ENCODE measurements around the gene CLCA4.
"Not testable (repeated sequence)": the region's sequence is repeated elsewhere in the genome, so short reads cannot be mapped to it uniquely, and the experiment has no call there.

Gene CLCA4

DNA sequence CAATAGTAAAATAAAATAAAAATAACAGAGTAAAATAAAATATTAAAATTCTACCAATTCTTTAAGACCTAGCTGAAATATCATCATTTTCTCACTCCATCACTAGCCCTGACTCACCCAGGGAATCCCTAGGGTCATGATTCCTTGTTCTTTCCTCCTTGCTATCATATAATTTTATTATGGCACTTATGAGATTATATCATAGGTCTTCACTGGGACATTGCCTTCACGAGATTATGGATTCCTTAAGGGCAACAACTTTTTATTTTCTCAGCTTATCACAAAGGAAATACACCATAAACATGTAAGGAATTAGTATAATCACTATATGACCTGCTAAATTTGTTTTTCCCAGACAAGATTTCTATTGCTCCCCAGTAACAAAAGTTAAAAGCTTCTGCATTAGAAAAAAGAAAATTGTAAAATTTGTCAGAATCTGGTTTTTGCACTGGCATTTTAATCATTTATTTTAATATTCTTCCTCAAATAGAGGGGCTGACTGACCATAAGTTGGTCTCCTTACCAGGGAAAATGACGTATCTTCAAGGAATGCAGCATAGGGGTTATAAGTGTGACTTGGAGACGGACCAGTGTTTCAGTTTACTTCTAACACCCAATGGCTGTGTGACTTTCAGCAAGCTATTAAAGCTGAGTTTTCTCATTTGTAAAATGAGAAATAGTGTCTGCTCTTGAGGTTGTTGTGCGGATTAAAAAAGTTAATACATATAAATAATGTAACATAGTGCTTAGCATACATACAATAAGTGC is 8.8 kb upstream of the CLCA4 start:
- DNase-seq = no peak

DNA sequence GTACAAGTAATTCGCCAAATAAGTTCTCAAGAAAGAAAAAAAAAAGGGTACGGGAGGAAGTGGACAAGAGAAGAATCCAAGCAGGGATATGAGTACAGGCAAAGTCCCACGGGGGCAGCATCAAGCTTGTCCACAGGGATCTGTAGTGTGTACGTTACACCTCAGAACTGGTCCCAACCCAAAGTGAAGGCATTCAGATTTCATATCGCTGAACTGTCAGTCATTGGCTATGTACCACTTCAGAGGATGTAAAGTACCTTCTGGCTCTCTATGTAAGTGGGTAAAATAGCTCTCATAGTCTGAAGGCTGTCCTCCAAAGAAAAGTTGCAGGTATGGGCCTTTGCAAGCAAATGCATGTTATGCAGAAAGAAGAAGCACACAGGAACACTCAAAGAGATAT is 8.1 kb upstream of the CLCA4 start:
- DNase-seq = no peak

DNA sequence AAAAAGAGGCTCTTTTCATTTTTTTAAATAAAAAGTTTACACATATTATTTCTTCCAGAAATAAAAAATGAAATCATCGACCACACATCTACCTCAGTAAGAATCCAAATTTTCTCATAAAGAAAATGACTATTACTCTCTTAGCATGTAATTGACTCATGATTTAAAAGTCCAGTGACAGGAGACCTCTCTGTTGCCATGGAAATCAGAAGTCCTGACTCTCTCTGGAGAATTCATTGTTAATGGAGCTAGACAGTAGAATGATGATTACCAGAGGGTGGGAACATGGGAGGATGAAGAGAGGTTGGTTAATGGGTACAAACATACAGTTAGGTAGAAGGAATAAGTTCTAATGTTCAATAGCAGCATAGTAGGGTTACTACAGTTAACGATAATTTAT is 5.0 kb upstream of the CLCA4 start:
- no peak for DNase-seq

DNA sequence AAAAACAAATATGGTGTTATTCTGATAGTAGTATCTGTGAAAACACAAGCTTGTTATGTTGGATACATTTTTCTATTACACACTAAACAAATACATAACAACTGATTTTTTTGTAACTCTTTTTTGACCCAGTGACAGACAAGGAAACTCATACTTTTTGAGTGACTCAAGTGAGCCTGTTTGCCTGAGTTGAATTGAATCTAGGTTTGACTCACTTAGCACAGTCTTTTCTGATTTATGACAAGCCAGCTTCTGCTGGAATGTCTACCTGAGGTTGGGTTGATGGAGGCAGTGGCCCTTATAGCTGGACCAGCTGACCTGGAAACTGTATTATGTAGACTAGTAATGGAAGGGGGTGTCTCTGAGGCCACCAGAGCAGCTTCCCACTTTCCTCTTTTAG is 4.2 kb upstream of the CLCA4 start:
- DNase-seq = no peak

DNA sequence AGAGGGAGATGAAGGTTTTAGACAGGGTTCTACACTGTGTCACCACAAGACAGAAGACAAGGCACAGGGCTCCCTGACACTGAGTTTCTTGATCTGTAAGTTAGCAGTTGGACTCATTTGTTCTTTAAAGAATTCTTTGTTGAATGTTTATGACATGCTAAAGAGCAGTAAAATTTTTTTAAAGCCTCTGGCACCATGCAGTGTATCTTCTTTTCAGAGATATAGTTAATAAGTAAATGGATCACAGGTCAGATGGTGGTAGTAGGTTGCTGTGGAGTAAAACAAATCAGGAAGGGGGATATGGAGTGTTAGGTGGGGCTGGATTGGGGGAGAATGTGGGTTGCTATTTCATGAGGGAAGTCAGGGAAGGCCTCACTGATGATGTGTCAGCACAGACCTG is 2.0 kb downstream of the CLCA4 start:
- no peak for DNase-seq

DNA sequence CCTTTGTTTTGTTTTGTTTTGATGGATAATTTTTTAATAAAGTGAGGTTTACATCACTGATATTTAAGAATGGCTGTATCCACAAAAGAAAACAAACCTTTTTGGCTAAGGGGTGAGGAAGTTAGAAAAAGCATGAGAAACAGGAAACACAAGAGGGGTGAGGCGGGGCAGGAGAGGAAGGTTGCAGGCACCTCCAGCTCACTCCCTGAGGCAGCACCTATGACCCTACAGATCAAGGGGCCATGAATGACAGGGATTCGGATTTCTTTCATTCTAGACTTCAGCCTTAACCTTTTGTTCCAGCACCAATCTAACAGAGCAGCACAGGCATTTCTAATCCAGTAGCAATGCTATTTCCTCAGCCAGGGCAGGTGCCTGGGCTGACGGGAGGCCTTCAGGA is 4.4 kb downstream of the CLCA4 start:
- DNase-seq = no peak

DNA sequence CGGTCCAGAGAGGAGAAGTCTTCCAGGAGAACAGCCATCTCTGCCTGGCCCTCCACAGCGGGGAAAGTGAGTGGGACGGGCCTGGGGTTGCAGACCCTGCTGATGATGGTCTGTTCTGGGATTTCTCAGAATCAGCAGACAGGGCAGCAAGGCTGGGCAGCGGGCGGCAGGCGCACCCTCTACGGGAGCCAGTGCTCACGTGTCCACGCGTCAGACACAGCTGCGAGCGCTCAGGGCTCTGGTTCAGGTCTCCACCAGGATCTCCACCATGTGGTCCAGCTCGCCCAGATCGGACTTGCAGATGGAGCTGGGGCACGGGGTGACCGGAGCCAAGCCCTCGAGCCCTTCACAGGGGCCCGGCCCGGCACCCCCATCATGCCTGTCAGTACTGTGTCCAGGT is 5.5 kb downstream of the CLCA4 start:
- no peak for DNase-seq

DNA sequence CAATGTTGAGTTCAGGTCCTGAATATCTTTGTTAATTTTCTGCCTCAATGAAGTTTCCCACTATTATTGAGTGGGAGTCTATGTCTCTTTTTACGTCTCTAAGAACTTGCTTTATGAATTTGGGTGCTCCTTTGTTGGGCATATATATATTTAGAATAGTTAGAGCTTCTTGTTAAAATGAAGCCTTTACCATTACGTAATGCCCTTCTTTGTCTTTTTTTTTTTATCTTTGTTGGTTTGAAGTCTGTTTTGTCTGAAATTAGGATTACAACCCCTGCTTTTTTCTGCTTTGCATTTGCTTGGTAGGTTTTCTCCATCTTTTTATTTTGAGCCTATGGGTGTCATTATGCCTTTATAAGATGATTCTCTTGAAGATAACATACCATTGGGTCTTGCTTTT is 10.9 kb downstream of the CLCA4 start:
- DNase-seq = no peak

DNA sequence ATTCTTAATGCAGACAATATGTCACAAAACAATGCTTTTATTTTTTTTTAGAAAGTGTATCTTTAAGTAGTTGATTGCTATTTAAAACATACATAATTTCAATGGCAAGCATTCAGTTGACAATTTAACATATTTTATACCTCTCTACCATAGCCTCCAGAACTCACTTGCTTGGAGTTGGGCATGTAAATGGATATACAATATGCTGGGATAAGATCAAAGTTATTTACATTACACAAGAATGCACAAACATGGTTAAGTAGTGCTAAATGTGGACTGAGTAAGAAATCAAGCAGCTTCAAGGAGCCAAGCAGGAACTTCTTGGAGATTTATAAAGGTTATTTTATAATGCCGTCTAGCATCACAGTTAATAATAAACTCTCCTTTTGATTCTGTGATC is 17.0 kb downstream of the CLCA4 start:
- DNase-seq = no peak

DNA sequence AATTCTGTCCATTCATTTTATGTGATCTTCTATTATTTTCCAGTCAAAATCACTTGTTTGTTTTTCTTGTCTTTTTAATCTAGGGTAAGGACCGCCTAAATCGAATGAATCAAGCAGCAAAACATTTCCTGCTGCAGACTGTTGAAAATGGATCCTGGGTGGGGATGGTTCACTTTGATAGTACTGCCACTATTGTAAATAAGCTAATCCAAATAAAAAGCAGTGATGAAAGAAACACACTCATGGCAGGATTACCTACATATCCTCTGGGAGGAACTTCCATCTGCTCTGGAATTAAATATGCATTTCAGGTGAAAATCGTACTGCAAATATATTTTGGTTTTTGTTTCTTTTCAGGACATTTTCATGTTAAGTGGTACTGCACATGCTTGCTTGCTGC is 20.5 kb downstream of the CLCA4 start:
- DNase-seq = no peak

DNA sequence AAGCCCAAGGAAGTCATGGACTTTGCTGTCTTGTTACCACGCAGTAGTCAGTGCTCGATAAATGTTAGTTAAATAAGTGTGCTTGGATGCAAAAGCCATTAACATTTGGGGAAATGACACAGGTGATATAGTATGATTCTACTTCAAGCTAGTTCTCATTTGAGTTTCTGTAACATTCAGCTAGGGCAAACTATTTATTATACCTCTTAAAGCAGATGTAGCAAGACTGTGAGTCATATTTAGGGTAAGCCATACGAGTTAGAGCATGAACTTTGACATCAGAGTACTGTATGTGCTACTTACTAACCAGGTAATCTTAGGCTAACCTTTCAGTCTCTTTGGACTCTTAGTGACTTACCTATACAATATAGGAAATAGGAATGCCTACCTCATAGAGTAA is 21.0 kb downstream of the CLCA4 start:
- no peak for DNase-seq

DNA sequence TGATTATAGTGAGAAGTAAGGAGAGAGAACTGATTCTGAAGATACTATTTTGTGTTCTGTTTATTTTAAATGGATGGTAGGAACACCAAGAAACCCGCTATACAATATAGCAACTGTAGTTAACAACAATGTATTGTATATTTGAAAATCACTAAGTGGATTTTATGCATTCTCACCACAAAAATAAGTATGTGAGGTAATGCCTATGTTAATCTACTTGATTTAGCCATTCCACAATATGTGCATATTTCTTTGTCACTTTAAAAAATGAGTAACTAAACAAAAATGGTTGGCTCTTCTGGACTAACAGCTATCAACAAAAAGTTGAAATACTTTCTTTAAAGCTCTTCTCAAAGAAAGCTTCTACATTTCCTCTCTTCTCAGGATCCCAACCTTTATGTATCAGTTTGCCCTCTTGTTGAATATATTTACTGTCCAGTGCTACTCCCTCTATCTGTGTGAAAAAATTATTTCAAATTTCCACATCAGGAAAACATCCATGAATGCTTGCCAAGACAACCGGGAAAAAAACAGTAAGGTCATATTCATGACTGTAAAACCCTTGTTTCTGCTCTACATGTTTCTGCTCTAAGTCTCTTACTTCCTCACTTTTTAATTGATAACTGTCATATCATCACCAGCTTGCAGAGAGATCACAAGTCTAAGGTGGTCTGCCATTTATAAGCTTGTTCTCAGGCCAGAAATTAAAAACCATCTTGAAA is 27.0 kb downstream of the CLCA4 start:
- no peak for DNase-seq

DNA sequence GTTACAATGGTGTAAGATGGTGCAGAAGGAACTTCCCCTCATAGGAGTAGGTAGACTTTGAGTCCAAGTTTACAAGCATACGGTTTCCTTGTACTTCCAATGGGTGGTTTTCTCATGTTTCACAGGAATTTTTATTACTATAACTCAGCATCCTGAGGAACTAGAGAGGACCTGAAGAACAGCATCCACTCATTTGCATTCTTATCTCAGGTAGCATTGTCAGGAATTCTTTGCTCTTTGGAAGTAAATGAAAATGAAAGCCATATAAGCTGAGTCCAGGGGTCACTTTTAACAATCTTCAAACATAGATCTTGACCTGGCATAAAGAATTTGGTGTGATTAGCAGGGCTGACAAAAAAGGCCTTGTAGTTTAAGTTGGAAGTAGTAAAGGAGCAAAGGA is 34.4 kb downstream of the CLCA4 start:
- DNase-seq = no peak

DNA sequence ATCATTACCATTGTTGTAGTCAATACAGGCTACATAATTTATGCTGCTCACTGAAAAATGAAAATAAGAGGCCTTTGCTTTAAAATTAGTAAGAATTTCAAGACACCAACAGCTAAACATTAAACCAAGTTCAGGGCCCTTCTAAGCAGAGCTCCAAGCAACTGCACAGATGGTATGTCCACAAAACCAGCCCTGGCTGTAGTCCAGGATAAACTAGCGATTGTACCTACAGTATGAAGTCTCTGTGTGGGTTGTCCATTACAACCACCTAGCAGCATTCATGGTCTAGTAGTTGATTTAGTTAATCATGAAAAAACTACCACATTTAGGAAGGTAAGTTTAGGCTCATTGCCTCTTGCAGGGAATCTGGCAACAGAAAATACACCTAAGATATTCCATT is 35.3 kb downstream of the CLCA4 start:
- DNase-seq = no peak

DNA sequence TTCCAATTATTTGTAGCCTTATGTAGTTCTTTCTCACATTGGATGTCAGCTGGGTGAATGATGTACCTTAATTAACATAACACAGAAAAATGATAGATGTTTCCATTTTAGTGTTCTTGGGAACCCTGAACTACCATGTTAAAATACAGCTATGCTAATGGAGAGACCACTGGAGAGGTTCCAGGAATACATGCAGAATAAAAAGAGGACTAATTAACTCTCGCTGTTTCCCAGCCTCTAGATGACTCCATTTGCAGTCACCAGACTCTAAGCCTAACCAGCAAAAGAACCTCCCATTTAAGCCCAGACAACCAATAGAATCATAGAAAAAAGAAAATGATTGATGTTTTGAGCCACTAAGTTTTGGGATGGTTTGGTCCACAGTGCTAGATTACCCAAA is 36.2 kb downstream of the CLCA4 start:
- DNase-seq = no peak

DNA sequence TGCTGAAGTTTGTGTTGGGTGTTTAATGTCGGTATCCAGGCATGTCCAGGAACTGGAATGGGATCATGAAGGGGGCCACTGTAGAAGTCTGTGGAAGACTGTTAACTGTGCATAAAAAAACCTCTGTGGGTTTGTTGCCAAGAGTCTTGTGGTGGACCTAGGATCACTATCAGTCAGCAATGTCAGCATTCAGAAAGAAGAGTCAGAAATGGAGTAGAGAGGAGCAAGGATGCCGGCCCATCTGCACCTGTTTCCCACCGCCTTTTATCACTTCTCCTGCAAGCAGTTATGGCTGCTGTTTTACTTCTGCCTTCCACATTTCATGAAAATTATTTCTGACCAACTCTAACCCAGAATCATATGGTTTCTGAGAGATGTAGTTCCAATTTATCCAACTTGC is 36.7 kb downstream of the CLCA4 start:
- no peak for DNase-seq

DNA sequence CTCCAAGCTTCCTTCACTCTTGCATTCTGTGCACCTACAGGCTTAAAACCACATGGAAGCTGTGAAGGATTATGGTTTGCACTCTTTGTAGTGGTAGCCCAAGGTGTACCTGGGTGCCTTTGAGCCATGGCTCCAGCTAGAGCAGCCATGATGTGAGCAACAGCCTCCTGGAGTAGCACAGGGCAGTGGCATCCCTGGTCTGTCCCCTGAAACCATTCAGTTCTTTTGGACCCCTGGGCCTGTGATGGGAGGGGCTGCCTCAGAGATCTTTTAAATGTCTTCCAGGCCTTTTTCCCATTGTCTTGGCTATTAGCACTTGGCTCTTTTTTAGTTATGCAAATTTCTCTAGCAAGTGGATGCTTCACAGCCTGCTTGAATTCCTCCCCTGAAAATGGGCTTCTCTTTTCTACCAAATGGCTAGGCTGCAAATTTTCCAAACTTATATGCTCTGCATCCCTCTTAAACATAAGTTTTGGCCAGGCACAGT is 47.4 kb downstream of the CLCA4 start:
- no peak for DNase-seq

DNA sequence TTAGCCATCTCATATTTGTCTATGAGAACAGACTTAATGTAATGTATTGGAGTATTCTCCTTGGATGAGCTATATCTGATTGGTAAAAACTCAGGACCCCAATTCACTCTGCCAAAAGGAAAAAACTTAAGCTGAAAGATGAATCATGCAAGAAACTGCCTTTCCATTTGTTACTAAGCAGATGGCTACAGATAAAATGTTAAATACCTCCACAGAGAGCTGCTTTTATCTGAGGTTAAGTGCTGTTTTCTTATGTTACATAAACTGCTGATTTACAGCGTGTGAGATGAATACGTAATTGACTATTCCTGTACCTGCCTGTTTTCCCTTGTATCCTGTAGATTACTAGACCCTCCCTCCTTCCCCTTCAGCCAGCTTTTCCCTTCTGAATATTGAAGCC is 49.3 kb downstream of the CLCA4 start:
- no peak for DNase-seq

DNA sequence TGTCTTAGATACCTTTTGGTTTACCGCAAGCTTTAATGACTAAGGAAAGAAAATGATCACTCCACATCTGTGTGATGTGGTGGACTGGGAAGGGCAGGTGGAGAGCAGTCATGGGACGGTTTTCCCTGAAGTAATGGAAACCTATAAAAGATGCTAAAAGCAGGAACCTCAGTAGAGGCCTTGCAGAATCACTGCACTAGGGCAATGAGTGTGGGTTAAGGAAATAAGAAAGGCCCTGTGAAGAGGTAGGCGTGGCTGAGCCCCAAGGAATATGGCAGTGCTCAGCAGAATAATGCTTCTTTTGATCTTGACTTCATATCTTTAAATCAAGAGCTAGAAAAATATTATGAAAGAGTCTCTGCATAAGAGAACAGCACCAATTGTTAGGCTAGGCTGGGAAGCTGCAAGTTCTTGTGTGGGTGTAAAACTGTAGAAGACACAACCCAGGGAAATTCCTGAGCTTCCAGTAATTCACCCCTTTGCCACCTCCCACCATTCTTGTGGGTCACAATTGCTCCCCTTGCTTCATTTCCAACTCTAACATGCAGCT is 49.9 kb downstream of the CLCA4 start:
- DNase-seq = no peak

DNA sequence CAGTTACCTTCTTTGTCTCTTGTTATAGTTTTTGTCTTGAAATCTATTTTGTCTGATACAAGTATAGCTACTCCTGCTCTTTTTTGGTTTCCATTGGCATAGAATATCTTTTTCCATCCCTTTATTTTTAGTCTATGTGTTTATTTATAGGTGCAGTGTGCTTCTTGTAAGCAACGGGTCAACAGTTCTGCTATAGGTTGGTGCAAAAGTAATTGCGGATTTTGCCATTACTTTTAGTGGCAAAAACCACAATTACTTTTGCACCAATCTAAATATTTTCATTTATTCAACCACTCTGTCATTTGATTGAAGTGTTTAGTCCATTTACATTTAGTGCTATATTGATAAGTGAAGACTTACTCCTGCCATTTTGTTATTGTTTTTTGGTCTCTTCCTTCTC is 59.2 kb downstream of the CLCA4 start:
- DNase-seq = not testable (repeated sequence)

DNA sequence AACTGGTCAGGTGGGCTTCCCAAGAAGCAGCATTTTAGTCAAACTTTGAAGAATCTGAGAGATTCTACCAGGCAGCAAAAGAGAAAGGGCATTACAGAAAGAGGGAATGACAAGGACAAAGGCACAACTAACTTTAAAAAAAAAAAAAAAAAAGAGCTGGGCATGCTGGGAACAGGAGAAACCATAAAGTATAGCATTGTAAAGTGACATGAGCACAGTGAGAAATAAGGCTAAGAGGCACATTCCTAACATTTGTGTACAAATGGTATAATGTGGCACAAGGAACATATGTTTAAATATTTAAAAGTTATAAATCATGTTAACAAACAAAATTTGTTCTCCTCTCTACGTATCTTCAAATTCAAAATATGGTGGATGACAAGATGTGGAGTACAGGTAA is 69.6 kb downstream of the CLCA4 start:
- no peak for DNase-seq

DNA sequence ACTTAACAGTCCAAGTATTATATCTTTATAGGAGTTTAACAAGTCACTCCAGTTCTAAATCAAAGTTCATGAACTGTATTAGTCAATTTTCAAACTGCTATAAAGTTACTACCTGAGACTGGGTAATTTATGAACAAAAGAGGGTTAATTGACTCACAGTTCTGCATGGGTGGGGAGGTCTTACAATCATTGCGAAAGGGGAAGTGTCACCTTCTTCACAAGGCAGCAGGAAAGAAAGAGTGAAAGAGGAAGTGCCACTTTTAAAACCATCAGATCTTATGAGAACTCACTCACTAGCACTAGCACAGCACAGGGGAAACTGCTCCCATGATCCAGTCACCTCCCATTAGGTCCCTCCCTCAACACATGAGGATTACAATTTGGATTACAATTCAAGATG is 70.0 kb downstream of the CLCA4 start:
- no peak for DNase-seq

DNA sequence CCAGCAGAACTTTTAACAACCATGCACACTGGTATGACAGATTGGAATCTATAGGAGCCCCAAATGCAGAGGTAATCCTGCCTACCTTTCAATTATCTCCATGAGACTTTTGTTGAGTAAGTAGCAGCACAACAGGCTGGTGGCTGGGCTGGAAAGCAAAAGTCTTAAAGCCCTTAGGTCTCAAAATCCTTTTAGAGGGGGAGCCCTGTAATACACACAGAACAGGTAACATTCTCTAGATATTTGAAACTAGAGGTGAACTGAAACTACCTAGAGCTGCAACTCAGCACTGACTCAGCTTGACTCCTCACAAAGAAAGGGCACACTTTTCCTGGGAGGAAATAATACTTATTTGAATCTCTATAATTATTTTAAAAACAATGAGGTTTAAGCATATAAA is 71.5 kb downstream of the CLCA4 start:
- no peak for DNase-seq

DNA sequence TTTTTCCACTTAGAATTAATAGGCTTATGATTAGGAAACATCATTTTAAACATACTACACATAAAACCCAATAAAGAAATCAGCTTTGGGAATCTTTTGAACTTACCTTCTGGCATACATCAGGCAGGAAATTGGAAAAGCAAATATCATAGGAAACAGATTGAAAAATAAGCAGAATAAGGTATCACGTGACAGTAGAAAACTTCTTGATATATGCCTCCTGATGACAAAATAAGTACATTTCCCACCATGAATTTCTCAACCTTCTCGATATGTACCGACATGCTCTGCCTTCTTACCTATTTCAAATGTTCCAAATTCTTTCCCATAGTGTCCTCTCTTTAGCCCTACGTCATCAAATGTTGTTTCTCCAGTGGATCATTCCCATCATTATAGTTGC is 72.4 kb downstream of the CLCA4 start:
- DNase-seq = no peak

Measured in activated CD8-positive, alpha-beta memory T cell treated with anti-CD3 and anti-CD28 coated beads, Interleukin-2, amount 50 U/mL, for 4 hours (primary cell).